Upper lobe of right lung (tissue), 1 donor: ENCODE results near the gene PLXNB2. TPM values are rescaled to one million over a fixed set of nuclear protein-coding genes. Genes with fewer than 3 reads are reported as not detected.

Source experiments
- ATAC-seq: fragments of 200-7000 bp; cut with Tn5 transposase; one replicate; pipeline ENCODE4 v1.9.1; 2020; ENCODE audit warnings: mild to moderate bottlenecking, moderate library complexity
- DNase-seq: peaks from one replicate; pipeline ENCODE4 v3.0.0-alpha.2; 2020
- H3K27ac ChIP-seq: fragments of 200-600 bp; one replicate; pipeline ENCODE4 v1.8.0; 2022
- H3K27me3 ChIP-seq: fragments of 200-600 bp; one replicate; pipeline ENCODE4 v1.8.0; 2022; ENCODE audit warnings: mild to moderate bottlenecking
- H3K36me3 ChIP-seq: fragments of 200-600 bp; one replicate; pipeline ENCODE4 v1.8.0; 2022
- H3K4me1 ChIP-seq: fragments of 200-600 bp; one replicate; pipeline ENCODE4 v1.8.0; 2022
- H3K4me3 ChIP-seq: fragments of 200-600 bp; one replicate; pipeline ENCODE4 v1.8.0; 2022; ENCODE audit warnings: mild to moderate bottlenecking
- H3K9me3 ChIP-seq: fragments of 200-600 bp; one replicate; pipeline ENCODE4 v1.8.0; 2022
- intact Hi-C: fragments of 100-400 bp; cut with DNase I; formaldehyde crosslinking; loops from one replicate; pipeline ENCODE4 v1.11.0; 2022
- total RNA-seq: library from RNA; stranded (reverse); fragmentation: NEBNext Ultra II Directional; extraction: Animal tissue kit (Norgen Biotek cat#: 25700); gene quantifications from one replicate; pipeline ENCODE4 v1.2.1, GENCODE V29; 2021
- TF ChIP-seq, protein P1 (sequence below): fragments of 200-600 bp; IDR thresholded peaks from one replicate; pipeline ENCODE4 v1.8.0; 2022; ENCODE audit warnings: antibody characterized with exemption
- donor health status: DM: no; HTN: yes; CAD: no; lungs with severe emphysema.

The PLXNB2 gene
- total RNA-seq, 1 donor from 2014 or later: 308 TPM

- peaks cover 7% of the 10 kb centered on the region for H3K4me1 ChIP-seq
- H3K27ac ChIP-seq: no peak overlapping the region
- H3K27me3 ChIP-seq: no peaks in the 10 kb centered on the region
- DNase-seq: no peak
- no peaks in the 10 kb centered on the region for H3K9me3 ChIP-seq
- no peak for ATAC-seq
- H3K36me3 ChIP-seq: no peaks in the 10 kb centered on the region
- no peak overlapping the region for H3K4me3 ChIP-seq
- TF ChIP-seq, protein P1, sequence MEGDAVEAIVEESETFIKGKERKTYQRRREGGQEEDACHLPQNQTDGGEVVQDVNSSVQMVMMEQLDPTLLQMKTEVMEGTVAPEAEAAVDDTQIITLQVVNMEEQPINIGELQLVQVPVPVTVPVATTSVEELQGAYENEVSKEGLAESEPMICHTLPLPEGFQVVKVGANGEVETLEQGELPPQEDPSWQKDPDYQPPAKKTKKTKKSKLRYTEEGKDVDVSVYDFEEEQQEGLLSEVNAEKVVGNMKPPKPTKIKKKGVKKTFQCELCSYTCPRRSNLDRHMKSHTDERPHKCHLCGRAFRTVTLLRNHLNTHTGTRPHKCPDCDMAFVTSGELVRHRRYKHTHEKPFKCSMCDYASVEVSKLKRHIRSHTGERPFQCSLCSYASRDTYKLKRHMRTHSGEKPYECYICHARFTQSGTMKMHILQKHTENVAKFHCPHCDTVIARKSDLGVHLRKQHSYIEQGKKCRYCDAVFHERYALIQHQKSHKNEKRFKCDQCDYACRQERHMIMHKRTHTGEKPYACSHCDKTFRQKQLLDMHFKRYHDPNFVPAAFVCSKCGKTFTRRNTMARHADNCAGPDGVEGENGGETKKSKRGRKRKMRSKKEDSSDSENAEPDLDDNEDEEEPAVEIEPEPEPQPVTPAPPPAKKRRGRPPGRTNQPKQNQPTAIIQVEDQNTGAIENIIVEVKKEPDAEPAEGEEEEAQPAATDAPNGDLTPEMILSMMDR: no peak
- intact Hi-C loops: no loop called here
These were observed 39.0 kb upstream of the PLXNB2 start for GRCh38 chr22:50346470-50346869.

- TF ChIP-seq, protein P1: no peak
- Histone ChIP-seq H3K4me1 (peaks cover 7% of the 10 kb centered on the region), H3K4me3 (peak overlapping the region; percentile 69), H3K36me3 (no peaks in the 10 kb centered on the region), H3K9me3 (no peaks in the 10 kb centered on the region), H3K27me3 (no peaks in the 10 kb centered on the region), H3K27ac (peak overlapping the region; percentile 78)
- intact Hi-C loops: no loop called here
- DNase-seq (no peak), ATAC-seq (no peak)
These were observed 36.1 kb upstream of the PLXNB2 start for GRCh38 chr22:50343541-50343935.

GRCh38 chr22:50342651-50343540 is 35.5 kb upstream of the PLXNB2 start, which contains the start of gene PPP6R2:
Gene PPP6R2, plus strand, starts transcription at chr22:50343327. Its CDS starts 50,582 bp downstream, at chr22:50393909.
- TF ChIP-seq, protein P1: peak; percentile 2
- no peaks in the 10 kb centered on the region for H3K36me3 ChIP-seq
- H3K27me3 ChIP-seq: no peaks in the 10 kb centered on the region
- H3K4me3 ChIP-seq: peak within 1 kb of the TSS; percentile 69
- peak within 1 kb of the TSS; percentile 78 for H3K27ac ChIP-seq
- intact Hi-C loops: no loop called here
- peaks cover 7% of the 10 kb centered on the region for H3K4me1 ChIP-seq
- peak; percentile 93 for ATAC-seq
- DNase-seq: peak; percentile 92
- H3K9me3 ChIP-seq: no peaks in the 10 kb centered on the region

DNA sequence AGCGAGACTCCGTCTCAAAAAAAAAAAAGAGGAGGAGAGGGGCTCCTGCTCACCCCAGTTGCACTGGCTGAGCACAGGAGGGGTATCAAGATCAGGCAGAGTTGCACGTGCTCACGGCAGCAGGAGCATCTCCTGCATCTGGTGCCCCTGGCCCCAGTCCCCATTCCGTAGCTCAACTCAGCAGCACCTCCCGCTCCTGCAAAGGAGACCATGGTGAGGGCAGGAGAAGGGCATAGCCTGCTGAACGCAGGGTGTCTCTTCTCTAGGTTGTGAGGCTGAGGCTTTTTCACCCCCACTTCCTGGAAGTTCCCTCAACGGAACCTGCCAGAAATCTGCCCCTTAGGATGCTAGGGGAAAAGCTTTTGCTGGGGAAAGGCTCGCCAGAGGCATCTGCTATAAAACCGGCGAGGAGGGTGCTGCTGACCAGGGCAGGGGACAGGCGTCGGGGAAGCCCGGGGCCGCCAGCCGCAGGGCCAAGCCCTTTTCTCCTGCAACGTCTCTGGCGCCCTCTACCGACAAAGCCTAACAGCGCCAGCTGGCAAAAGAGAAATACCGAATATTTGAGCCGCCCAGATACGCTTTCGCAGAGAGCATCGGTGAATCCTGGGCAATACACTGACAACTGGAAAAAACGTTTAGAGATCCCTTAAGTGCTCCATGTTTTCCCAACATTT is 34.7 kb upstream of the PLXNB2 start:
- intact Hi-C loops: no loop called here
- peak; percentile 87 for ATAC-seq
- Histone ChIP-seq H3K4me3 (peak overlapping the region; percentile 69), H3K36me3 (no peaks in the 10 kb centered on the region), H3K9me3 (no peaks in the 10 kb centered on the region), H3K4me1 (peaks cover 7% of the 10 kb centered on the region), H3K27ac (peak overlapping the region; percentile 68), H3K27me3 (no peaks in the 10 kb centered on the region)
- DNase-seq: peak; percentile 93
- TF ChIP-seq, protein P1: peak; percentile 96

GRCh38 chr22:50339945-50340879 is 32.8 kb upstream of the PLXNB2 start:
- intact Hi-C loops: no loop called here
- no peaks in the 10 kb centered on the region for H3K36me3 ChIP-seq
- H3K27ac ChIP-seq: no peak overlapping the region
- no peaks in the 10 kb centered on the region for H3K27me3 ChIP-seq
- TF ChIP-seq, protein P1: no peak
- DNase-seq (no peak), ATAC-seq (no peak)
- H3K4me3 ChIP-seq: no peak overlapping the region
- peaks cover 7% of the 10 kb centered on the region for H3K4me1 ChIP-seq
- no peaks in the 10 kb centered on the region for H3K9me3 ChIP-seq
